A673 (cell line): Measurements from ENCODE around the gene WDR27. TPM values are rescaled to one million over a fixed set of nuclear protein-coding genes. Genes with fewer than 3 reads are reported as not detected.

Experiments used
- BruUV-seq: library from RNA; stranded (reverse); fragments of 400-500 nt; replicated peaks from 2 replicates; lab custom pipeline; 2021; lab: Mats Ljungman, UMichigan
- CTCF ChIA-PET: fragments of 300-600 bp; sonication (Branson Sonifier 250); formaldehyde crosslinking; loops from one replicate; lab custom pipeline; 2022; ENCODE audit warnings: antibody characterized with exemption; lab: Charles Lee
- POLR2A ChIA-PET: fragments of 300-600 bp; sonication (Branson Sonifier 250); formaldehyde crosslinking; loops from one replicate; lab custom pipeline; 2022; ENCODE audit warnings: antibody characterized with exemption; ENCODE audit not compliant: low non-redundant PET; lab: Charles Lee
- DNase-seq: peaks from one replicate; pipeline ENCODE4 v3.0.0-alpha.2; 2015; ENCODE audit warnings: low spot score
- H3K27ac ChIP-seq: fragments of 200-600 bp; sonication (generic); 2 replicates; pipeline ENCODE4 v1.5.1; 2016; ENCODE audit warnings: mixed run types, low read depth, mild to moderate bottlenecking, mixed read lengths, antibody characterized with exemption, low read length; ENCODE audit not compliant: poor library complexity, severe bottlenecking
- H3K27me3 ChIP-seq: fragments of 200-600 bp; sonication (generic); replicated peaks from 2 replicates; pipeline ENCODE4 v1.6.1; 2017; ENCODE audit warnings: mixed run types, low read depth, mild to moderate bottlenecking, mixed read lengths, antibody characterized with exemption, low read length; ENCODE audit not compliant: insufficient read depth, poor library complexity
- H3K36me3 ChIP-seq: fragments of 200-600 bp; sonication (generic); 2 replicates; pipeline ENCODE4 v1.6.1; 2016; ENCODE audit warnings: mixed run types, mild to moderate bottlenecking, mixed read lengths, antibody characterized with exemption, low read length; ENCODE audit not compliant: insufficient read depth, poor library complexity, severe bottlenecking
- H3K4me1 ChIP-seq: fragments of 200-600 bp; sonication (generic); 2 replicates; pipeline ENCODE4 v1.6.1; 2017; ENCODE audit warnings: mixed run types, mild to moderate bottlenecking, mixed read lengths, antibody characterized with exemption, low read length; ENCODE audit not compliant: insufficient read depth, poor library complexity, severe bottlenecking
- H3K4me3 ChIP-seq: fragments of 200-600 bp; sonication (generic); 2 replicates; pipeline ENCODE4 v1.5.1; 2016; ENCODE audit warnings: low read depth, mixed run types, mild to moderate bottlenecking, mixed read lengths, low read length; ENCODE audit not compliant: poor library complexity, severe bottlenecking
- H3K9me3 ChIP-seq: fragments of 200-600 bp; sonication (generic); 2 replicates; pipeline ENCODE4 v1.6.1; 2016; ENCODE audit warnings: mixed run types, low read depth, mild to moderate bottlenecking, mixed read lengths, antibody characterized with exemption, low read length; ENCODE audit not compliant: poor library complexity, severe bottlenecking
- CTCF ChIP-seq: fragments of 300-800, 200-600 bp; sonication (generic); conservative IDR thresholded peaks from 2 replicates; pipeline ENCODE4 v1.5.1; 2017; ENCODE audit warnings: low read depth, mild to moderate bottlenecking, antibody characterized with exemption, low read length, moderate library complexity, mixed read lengths
- EZH2 ChIP-seq: fragments of 200-600 bp; sonication (generic); IDR thresholded peaks from 2 replicates; pipeline ENCODE4 v1.6.1; 2017; ENCODE audit warnings: borderline replicate concordance, low read depth, mild to moderate bottlenecking, mixed read lengths, antibody characterized with exemption, low read length; ENCODE audit not compliant: poor library complexity, severe bottlenecking
- intact Hi-C: fragments of 100-400 bp; cut with micrococcal nuclease; formaldehyde crosslinking; loops from one replicate; pipeline ENCODE4 v1.10.0; 2022; ENCODE audit not compliant: unreplicated experiment
- total RNA-seq: library from RNA; stranded (reverse); gene quantifications from 2 replicates; pipeline ENCODE4 v1.2.3, GENCODE V29; 2021

WDR27 gene
- total RNA-seq, 1 experiment from 2014 or later: 77.3 TPM

- H3K9me3 ChIP-seq: no peaks in the 10 kb centered on the region
- BruUV-seq: no TSS peak
- no peaks in the 10 kb centered on the region for H3K36me3 ChIP-seq
- no peaks in the 10 kb centered on the region for H3K27me3 ChIP-seq
- no peak for DNase-seq
- CTCF ChIA-PET: no interaction called here
- POLR2A ChIA-PET: no interaction called here
- no peak for TF ChIP-seq EZH2
- no peak overlapping the region for H3K27ac ChIP-seq
- intact Hi-C loops: no loop called here
- no peaks in the 10 kb centered on the region for H3K4me1 ChIP-seq
- H3K4me3 ChIP-seq: no peak overlapping the region
These were observed 112.1 kb downstream of the WDR27 start for GRCh38 chr6:169589699-169590257.

GRCh38 chr6:169589293-169589692 lies 112.5 kb downstream of the WDR27 start:
- BruUV-seq: no TSS peak
- TF ChIP-seq CTCF: no peak
- no peak for TF ChIP-seq EZH2

GRCh38 chr6:169587975-169588374 lies 113.9 kb downstream of the WDR27 start:
- Histone ChIP-seq H3K4me3 (no peak overlapping the region), H3K4me1 (no peaks in the 10 kb centered on the region), H3K9me3 (no peaks in the 10 kb centered on the region), H3K27me3 (no peaks in the 10 kb centered on the region), H3K27ac (no peak overlapping the region), H3K36me3 (no peaks in the 10 kb centered on the region)
- DNase-seq: no peak
- intact Hi-C loops: no loop called here
- TF ChIP-seq EZH2 (no peak), CTCF (no peak)
- ChIA-PET POLR2A (no interaction called here), CTCF (no interaction called here)
- BruUV-seq: no TSS peak

More at GRCh38 chr6:169589293-169589692, 112.5 kb downstream of the WDR27 start:
- intact Hi-C loops: no loop called here
- Histone ChIP-seq H3K27ac (no peak overlapping the region), H3K36me3 (no peaks in the 10 kb centered on the region), H3K4me1 (no peaks in the 10 kb centered on the region), H3K4me3 (no peak overlapping the region), H3K27me3 (no peaks in the 10 kb centered on the region), H3K9me3 (no peaks in the 10 kb centered on the region)
- CTCF ChIA-PET: no interaction called here
- POLR2A ChIA-PET: no interaction called here
- no peak for DNase-seq

GRCh38 chr6:169583886-169584541 lies 117.8 kb downstream of the WDR27 start:
- Histone ChIP-seq H3K4me1 (peaks cover 16% of the 10 kb centered on the region), H3K27ac (no peak overlapping the region), H3K27me3 (no peaks in the 10 kb centered on the region), H3K36me3 (no peaks in the 10 kb centered on the region), H3K9me3 (no peaks in the 10 kb centered on the region), H3K4me3 (no peak overlapping the region)
- no peak for DNase-seq
- POLR2A ChIA-PET: no interaction called here
- intact Hi-C loops: no loop called here
- no TSS peak for BruUV-seq
- TF ChIP-seq CTCF: no peak
- TF ChIP-seq EZH2: no peak
- CTCF ChIA-PET: no interaction called here
